Measurements from ENCODE around the gene BEND2.

DNA sequence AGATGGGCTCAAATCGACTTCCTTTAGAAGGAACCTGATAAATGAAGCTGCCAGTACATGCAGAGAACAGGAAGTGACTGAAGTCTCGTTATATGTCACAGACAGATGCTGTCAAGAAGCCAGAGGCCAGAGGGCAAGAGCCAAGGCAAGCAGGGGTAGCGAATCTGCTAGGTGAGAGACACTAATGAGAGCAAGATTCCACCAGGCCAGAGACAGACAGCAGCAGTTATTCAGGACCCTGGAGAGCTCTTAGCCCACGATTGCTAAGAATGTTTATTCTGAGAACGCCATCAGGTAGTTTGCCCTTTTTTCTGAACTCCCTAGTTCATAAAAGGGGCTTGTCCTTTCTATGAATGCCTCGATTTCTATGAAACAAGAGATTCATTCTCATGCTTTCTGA lies 73.7 kb downstream of the BEND2 start:
- TF ChIP-seq, protein P1, sequence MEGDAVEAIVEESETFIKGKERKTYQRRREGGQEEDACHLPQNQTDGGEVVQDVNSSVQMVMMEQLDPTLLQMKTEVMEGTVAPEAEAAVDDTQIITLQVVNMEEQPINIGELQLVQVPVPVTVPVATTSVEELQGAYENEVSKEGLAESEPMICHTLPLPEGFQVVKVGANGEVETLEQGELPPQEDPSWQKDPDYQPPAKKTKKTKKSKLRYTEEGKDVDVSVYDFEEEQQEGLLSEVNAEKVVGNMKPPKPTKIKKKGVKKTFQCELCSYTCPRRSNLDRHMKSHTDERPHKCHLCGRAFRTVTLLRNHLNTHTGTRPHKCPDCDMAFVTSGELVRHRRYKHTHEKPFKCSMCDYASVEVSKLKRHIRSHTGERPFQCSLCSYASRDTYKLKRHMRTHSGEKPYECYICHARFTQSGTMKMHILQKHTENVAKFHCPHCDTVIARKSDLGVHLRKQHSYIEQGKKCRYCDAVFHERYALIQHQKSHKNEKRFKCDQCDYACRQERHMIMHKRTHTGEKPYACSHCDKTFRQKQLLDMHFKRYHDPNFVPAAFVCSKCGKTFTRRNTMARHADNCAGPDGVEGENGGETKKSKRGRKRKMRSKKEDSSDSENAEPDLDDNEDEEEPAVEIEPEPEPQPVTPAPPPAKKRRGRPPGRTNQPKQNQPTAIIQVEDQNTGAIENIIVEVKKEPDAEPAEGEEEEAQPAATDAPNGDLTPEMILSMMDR (IDR thresholded peaks at IDR 0.05), result no peak
- no peak for TF ChIP-seq POLR2AphosphoS5 (IDR thresholded peaks at IDR 0.05; ENCODE audit: low read depth, low read length)
- TF ChIP-seq REST (IDR thresholded peaks at IDR 0.05; ENCODE audit: insufficient read depth in 1 of 2, low read depth in 2 of 2, low read length in 1 of 2), result peak; percentile 73 to 78

Measured in Panc1 (cell line).